PC-9 (cell line): ENCODE measurements around the gene CCL4.

ENCODE experiments used
- EZH2 ChIP-seq: fragments of 200-600 bp; sonication (generic); IDR thresholded peaks from 2 replicates; pipeline ENCODE4 v1.8.0; 2017; ENCODE audit warnings: antibody characterized with exemption, low read depth
- TF ChIP-seq, protein P1 (sequence below): fragments of 200-600 bp; sonication (generic); conservative IDR thresholded peaks from 2 replicates; pipeline ENCODE4 v1.6.1; 2017; ENCODE audit warnings: mixed run types, antibody characterized with exemption, mild to moderate bottlenecking, moderate library complexity

DNA sequence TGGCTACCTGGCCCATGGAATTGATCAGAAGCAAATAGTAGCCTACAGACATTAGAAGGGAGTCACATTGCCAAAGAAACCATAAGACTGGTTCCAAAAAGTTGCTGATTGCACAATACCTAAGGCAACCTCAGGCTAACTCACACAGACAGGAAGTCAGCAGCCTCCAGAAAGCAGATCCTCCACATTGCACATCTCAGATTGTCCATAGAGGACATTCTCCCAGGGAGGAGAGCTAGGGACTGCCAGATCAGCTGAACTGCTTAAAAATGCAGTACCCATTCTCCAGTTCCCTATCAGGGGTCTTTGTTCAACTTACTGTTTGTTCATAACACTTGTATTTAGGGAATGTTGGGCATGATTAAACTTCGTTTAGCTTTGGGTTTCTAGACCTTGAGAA, 17.9 kb upstream of the CCL4 start:
- TF ChIP-seq, protein P1, sequence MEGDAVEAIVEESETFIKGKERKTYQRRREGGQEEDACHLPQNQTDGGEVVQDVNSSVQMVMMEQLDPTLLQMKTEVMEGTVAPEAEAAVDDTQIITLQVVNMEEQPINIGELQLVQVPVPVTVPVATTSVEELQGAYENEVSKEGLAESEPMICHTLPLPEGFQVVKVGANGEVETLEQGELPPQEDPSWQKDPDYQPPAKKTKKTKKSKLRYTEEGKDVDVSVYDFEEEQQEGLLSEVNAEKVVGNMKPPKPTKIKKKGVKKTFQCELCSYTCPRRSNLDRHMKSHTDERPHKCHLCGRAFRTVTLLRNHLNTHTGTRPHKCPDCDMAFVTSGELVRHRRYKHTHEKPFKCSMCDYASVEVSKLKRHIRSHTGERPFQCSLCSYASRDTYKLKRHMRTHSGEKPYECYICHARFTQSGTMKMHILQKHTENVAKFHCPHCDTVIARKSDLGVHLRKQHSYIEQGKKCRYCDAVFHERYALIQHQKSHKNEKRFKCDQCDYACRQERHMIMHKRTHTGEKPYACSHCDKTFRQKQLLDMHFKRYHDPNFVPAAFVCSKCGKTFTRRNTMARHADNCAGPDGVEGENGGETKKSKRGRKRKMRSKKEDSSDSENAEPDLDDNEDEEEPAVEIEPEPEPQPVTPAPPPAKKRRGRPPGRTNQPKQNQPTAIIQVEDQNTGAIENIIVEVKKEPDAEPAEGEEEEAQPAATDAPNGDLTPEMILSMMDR: no peak
- no peak for TF ChIP-seq EZH2
